ENCODE results near the gene AHCYL1. TPM values are rescaled to one million over a fixed set of nuclear protein-coding genes. Genes with fewer than 3 reads are reported as not detected.

AHCYL1 gene
- total and polyA plus RNA-seq, 4 donors, result 24.9 to 40.7 (median 30.3) TPM

DNA sequence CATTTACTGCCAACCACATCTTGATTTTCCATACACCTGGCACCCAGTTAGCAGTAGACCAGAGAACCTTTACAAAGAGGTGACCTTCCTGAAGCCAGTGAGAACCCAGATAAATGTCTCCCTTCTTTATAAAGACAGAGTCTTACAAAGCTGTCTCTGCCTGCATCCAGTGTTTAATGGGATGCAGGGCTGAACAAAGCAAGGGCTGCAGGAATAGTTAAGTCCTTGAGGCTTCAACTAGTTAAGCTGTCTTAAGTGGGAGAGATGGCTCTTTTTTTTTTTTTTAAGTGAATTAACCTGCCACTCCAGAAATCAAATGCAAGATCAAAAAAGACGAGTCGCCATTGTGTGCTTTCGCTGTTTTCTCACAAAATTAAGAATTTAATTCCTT, 1.5 kb downstream of the AHCYL1 start:
- H3K27me3 ChIP-seq (ENCODE audit: control insufficient read depth in 4 of 4, insufficient read depth in 4 of 4, low read length in 3 of 4), result no peaks in the 10 kb centered on the region

More for the DNA sequence above, 1.5 kb downstream of the AHCYL1 start:
- H3K4me3 ChIP-seq (ENCODE audit: low read depth in 1 of 3, low read length in 3 of 3), result peak overlapping the region; percentile 78 to 89 (median 89)
- peak overlapping the region; percentile 88 to 91 for H3K9ac ChIP-seq (ENCODE audit: low read depth in 1 of 2, low read length in 2 of 2)
- TF ChIP-seq HNF4G (IDR thresholded peaks at IDR 0.05) (no peak), REST (IDR thresholded peaks at IDR 0.05) (no peak), RAD21 (IDR thresholded peaks at IDR 0.05) (no peak), TAF1 (conservative IDR thresholded peaks at IDR 0.05) (no peak), NR2F2 (IDR thresholded peaks at IDR 0.05) (no peak), EGR1 (IDR thresholded peaks at IDR 0.05; ENCODE audit: low read depth in 2 of 2) (no peak), RXRA (IDR thresholded peaks at IDR 0.05) (no peak), YY1 (IDR thresholded peaks at IDR 0.05) (no peak), CTCF (IDR thresholded peaks at IDR 0.05; ENCODE audit: low read depth, low read length, missing input control) (no peak), SP1 (IDR thresholded peaks at IDR 0.05) (no peak), ZBTB33 (IDR thresholded peaks at IDR 0.05) (no peak), ATF3 (IDR thresholded peaks at IDR 0.05) (no peak), JUND (IDR thresholded peaks at IDR 0.05) (no peak), FOXA1 (IDR thresholded peaks at IDR 0.05) (no peak), MAX (IDR thresholded peaks at IDR 0.05) (no peak), GABPA (IDR thresholded peaks at IDR 0.05 in 1 of 2, conservative IDR thresholded peaks at IDR 0.05 in 1 of 2) (no peak), HNF4A (conservative IDR thresholded peaks at IDR 0.05) (no peak), FOXA2 (IDR thresholded peaks at IDR 0.05) (no peak)
- H3K27ac ChIP-seq (ENCODE audit: low read depth in 1 of 2, low read length in 2 of 2), result peak overlapping the region in 1 of 2 donors; percentile 45
- WGBS, result 82% methylated on average over 3 of the region's 3 CpGs
- DNase-seq (ENCODE audit: low spot score), result no peak
- no peaks in the 10 kb centered on the region for H3K36me3 ChIP-seq (ENCODE audit: control insufficient read depth in 4 of 4, insufficient read depth in 3 of 4, low read depth in 1 of 4, low read length in 3 of 4)
- no peaks in the 10 kb centered on the region for H3K9me3 ChIP-seq (ENCODE audit: control insufficient read depth in 4 of 4, low read length in 3 of 4)
- H3K4me1 ChIP-seq (ENCODE audit: control insufficient read depth in 4 of 4, insufficient read depth in 4 of 4, low read length in 3 of 4), result peaks cover 5 to 70% (median 63%) of the 10 kb centered on the region in 4 donors
